Measurements from ENCODE around the gene RPL10. TPM values are rescaled to one million over a fixed set of nuclear protein-coding genes. Genes with fewer than 3 reads are reported as not detected.

RPL10 gene
- total RNA-seq, 1 experiment from 2014 or later, result 3,401 TPM

- POLR2A ChIA-PET (ENCODE audit: unreplicated experiment), result interaction anchor here (0.6 to 0.7 kb wide), 3 partner anchors 17 to 78 kb away, joined by 3 to 13 read pairs (median 6); no protein-coding TSS in a partner anchor
- CTCF ChIA-PET, result no interaction called here
Observed at GRCh38 chrX:154379569-154379951, 18.6 kb upstream of the RPL10 start.

GRCh38 chrX:154380153-154380552 is 18.0 kb upstream of the RPL10 start:
- Histone ChIP-seq H3K27ac (ENCODE audit: low read length) (peak overlapping the region; percentile 76), H2AFZ (ENCODE audit: low read length) (no peak overlapping the region), H3K4me3 (ENCODE audit: low read length) (peak overlapping the region; percentile 95), H3K9me3 (ENCODE audit: low read length) (no peaks in the 10 kb centered on the region), H3K4me1 (ENCODE audit: insufficient read depth, low read length) (peaks cover 16% of the 10 kb centered on the region), H4K20me1 (ENCODE audit: low read length) (peaks cover 5% of the 10 kb centered on the region; the same call in 1 of the 2 replicates), H3K36me3 (ENCODE audit: low read depth, low read length) (no peaks in the 10 kb centered on the region; the same call in 1 of the 2 replicates), H3K9ac (ENCODE audit: low read length) (peak overlapping the region; percentile 98), H3F3A (ENCODE audit: low read length, unreplicated experiment) (no peaks in the 10 kb centered on the region), H3K9me2 (replicated peaks; ENCODE audit: low read length) (no peaks in the 10 kb centered on the region), H3K4me2 (ENCODE audit: low read length) (peak overlapping the region; percentile 98), H3K27me3 (ENCODE audit: low read length) (no peaks in the 10 kb centered on the region), H3K79me2 (ENCODE audit: low read length) (peaks cover 33% of the 10 kb centered on the region)
- no peak for TF ChIP-seq EZH2 (IDR thresholded peaks at IDR 0.05; ENCODE audit: low read length, unreplicated experiment)
- no peak for TF ChIP-seq EZH2phosphoT487 (IDR thresholded peaks at IDR 0.05; ENCODE audit: borderline replicate concordance, low read length)
- no peak for TF ChIP-seq CTCF (conservative IDR thresholded peaks at IDR 0.05; ENCODE audit: low read depth, low read length)
- intact Hi-C loops (cut with micrococcal nuclease), result no loop called here
- TSS peak; percentile 78 for BruUV-seq (replicated peaks)
- DNase-seq (no peak), ATAC-seq (no peak)
- CTCF ChIA-PET, result no interaction called here
- POLR2A ChIA-PET (ENCODE audit: unreplicated experiment), result interaction anchor here (0.6 to 0.7 kb wide), 2 partner anchors 18 to 77 kb away, joined by 3 to 6 read pairs; no protein-coding TSS in a partner anchor

More at GRCh38 chrX:154379569-154379951, 18.6 kb upstream of the RPL10 start:
- Histone ChIP-seq H3K36me3 (ENCODE audit: low read depth, low read length) (no peaks in the 10 kb centered on the region; the same call in 1 of the 2 replicates), H4K20me1 (ENCODE audit: low read length) (peaks cover 5% of the 10 kb centered on the region; the same call in 1 of the 2 replicates), H3K27me3 (ENCODE audit: low read length) (no peaks in the 10 kb centered on the region), H3K79me2 (ENCODE audit: low read length) (peaks cover 38% of the 10 kb centered on the region), H3K9me2 (replicated peaks; ENCODE audit: low read length) (no peaks in the 10 kb centered on the region), H3F3A (ENCODE audit: low read length, unreplicated experiment) (no peaks in the 10 kb centered on the region), H3K9ac (ENCODE audit: low read length) (peak overlapping the region; percentile 98), H3K9me3 (ENCODE audit: low read length) (no peaks in the 10 kb centered on the region), H2AFZ (ENCODE audit: low read length) (peak overlapping the region; percentile 66), H3K4me3 (ENCODE audit: low read length) (peak overlapping the region; percentile 95), H3K4me2 (ENCODE audit: low read length) (peak overlapping the region; percentile 98), H3K4me1 (ENCODE audit: insufficient read depth, low read length) (peaks cover 20% of the 10 kb centered on the region), H3K27ac (ENCODE audit: low read length) (peak overlapping the region; percentile 76)
- no peak for DNase-seq
- TF ChIP-seq CTCF (conservative IDR thresholded peaks at IDR 0.05; ENCODE audit: low read depth, low read length) (no peak), EZH2 (IDR thresholded peaks at IDR 0.05; ENCODE audit: low read length, unreplicated experiment) (no peak), EZH2phosphoT487 (IDR thresholded peaks at IDR 0.05; ENCODE audit: borderline replicate concordance, low read length) (no peak)
- no TSS peak for BruUV-seq (replicated peaks)
- intact Hi-C loops (cut with micrococcal nuclease), result loop anchor here (10.0 kb wide), 1 partner anchor 405 kb away; the partner anchor contains the start of genes HCFC1 and TMEM187
- ATAC-seq, result no peak

GRCh38 chrX:154380787-154381186 is 17.4 kb upstream of the RPL10 start:
- Histone ChIP-seq H2AFZ (ENCODE audit: low read length) (no peak overlapping the region), H3F3A (ENCODE audit: low read length, unreplicated experiment) (no peaks in the 10 kb centered on the region), H3K27me3 (ENCODE audit: low read length) (no peaks in the 10 kb centered on the region), H3K9ac (ENCODE audit: low read length) (peak overlapping the region; percentile 98; the same call in 1 of the 2 replicates), H3K9me2 (replicated peaks; ENCODE audit: low read length) (no peaks in the 10 kb centered on the region), H3K4me3 (ENCODE audit: low read length) (peak overlapping the region; percentile 95), H3K36me3 (ENCODE audit: low read depth, low read length) (no peaks in the 10 kb centered on the region; the same call in 1 of the 2 replicates), H3K27ac (ENCODE audit: low read length) (no peak overlapping the region), H3K4me1 (ENCODE audit: insufficient read depth, low read length) (peaks cover 14% of the 10 kb centered on the region), H4K20me1 (ENCODE audit: low read length) (peaks cover 5% of the 10 kb centered on the region; the same call in 1 of the 2 replicates), H3K4me2 (ENCODE audit: low read length) (peak overlapping the region; percentile 98), H3K79me2 (ENCODE audit: low read length) (peaks cover 29% of the 10 kb centered on the region), H3K9me3 (ENCODE audit: low read length) (no peaks in the 10 kb centered on the region)
- ChIA-PET CTCF (no interaction called here), POLR2A (ENCODE audit: unreplicated experiment) (no interaction called here)
- no TSS peak for BruUV-seq (replicated peaks)
- no peak for DNase-seq
- TF ChIP-seq CTCF (conservative IDR thresholded peaks at IDR 0.05; ENCODE audit: low read depth, low read length) (no peak), EZH2phosphoT487 (IDR thresholded peaks at IDR 0.05; ENCODE audit: borderline replicate concordance, low read length) (no peak), EZH2 (IDR thresholded peaks at IDR 0.05; ENCODE audit: low read length, unreplicated experiment) (no peak)
- no peak for ATAC-seq
- intact Hi-C loops (cut with micrococcal nuclease), result no loop called here

Data from PC-3 (cell line).